ENCODE data around the gene PDXK. TPM values are rescaled to one million over a fixed set of nuclear protein-coding genes. Genes with fewer than 3 reads are reported as not detected.

PDXK gene
- total and polyA plus RNA-seq, 7 experiments from 2014 or later, result 27.8 to 103 (median 74.2) TPM

- peaks cover 30 to 68% (median 41%) of the 10 kb centered on the region in 5 donors for H3K36me3 Mint-ChIP-seq
- CTCF ChIA-PET, result interaction anchor here (0.6 kb wide), 1 partner anchor 663 kb away, joined by 3 read pairs; no protein-coding TSS in a partner anchor
- H3K27ac ChIP-seq (ENCODE audit: low read depth, low read length), result no peak overlapping the region
- POLR2A ChIA-PET, result no interaction called here
- H3K27me3 ChIP-seq (ENCODE audit: control insufficient read depth in 2 of 2, insufficient read depth in 2 of 2, low read length in 2 of 2), result no peaks in the 10 kb centered on the region
- H3K27me3 Mint-ChIP-seq, result no peaks in the 10 kb centered on the region
- H3K4me3 Mint-ChIP-seq, result no peak overlapping the region
- intact Hi-C loops (cut with micrococcal nuclease), result no loop called here
- peaks cover 0 to 1% (median 0%) of the 10 kb centered on the region in 11 donors for H3K9me3 Mint-ChIP-seq
- H3K36me3 ChIP-seq (ENCODE audit: control insufficient read depth in 2 of 3, insufficient read depth in 3 of 3, low read length in 3 of 3), result peaks cover 20 to 83% (median 33%) of the 10 kb centered on the region in 3 experiments
- H3K27ac Mint-ChIP-seq, result no peak overlapping the region
- no peaks in the 10 kb centered on the region for H3K9me3 ChIP-seq (ENCODE audit: control insufficient read depth in 2 of 3, low read length in 3 of 3)
- no peaks in the 10 kb centered on the region for H3K4me1 ChIP-seq (ENCODE audit: control insufficient read depth in 2 of 2, insufficient read depth in 2 of 2, low read length in 2 of 2)
- DNase-seq, result no peak
- no peak for ATAC-seq
- H3K4me3 ChIP-seq (ENCODE audit: low read length), result no peak overlapping the region
- H3K4me1 Mint-ChIP-seq, result peaks cover 6 to 22% (median 11%) of the 10 kb centered on the region in 7 donors
Measured at GRCh38 chr21:43681650-43682049, 37.3 kb upstream of the PDXK start.

DNA sequence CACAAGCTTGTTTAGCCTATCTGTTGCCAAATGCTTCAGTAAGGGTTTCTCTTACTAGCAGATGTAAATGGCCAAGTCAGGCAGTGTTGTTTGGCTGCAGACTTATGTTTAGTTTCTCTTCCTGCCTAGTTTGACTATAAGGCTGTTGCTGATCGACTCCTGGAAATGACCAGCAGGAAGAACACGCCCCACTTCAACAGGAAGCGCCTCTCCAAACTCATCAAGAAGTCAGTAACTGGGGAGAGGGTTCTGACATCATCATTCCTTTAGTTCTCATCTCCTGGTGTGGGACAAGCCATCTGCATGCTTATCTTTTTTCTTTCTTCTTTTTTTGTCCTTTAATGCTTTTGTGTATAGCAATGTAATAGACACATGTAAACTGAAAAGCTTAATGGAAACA, 34.5 kb upstream of the PDXK start:
- no peaks in the 10 kb centered on the region for H3K27me3 ChIP-seq (ENCODE audit: control insufficient read depth in 2 of 2, insufficient read depth in 2 of 2, low read length in 2 of 2)
- DNase-seq, result no peak
- intact Hi-C loops (cut with micrococcal nuclease), result no loop called here
- H3K4me1 Mint-ChIP-seq, result peaks cover 4 to 22% (median 6%) of the 10 kb centered on the region in 7 donors
- H3K27me3 Mint-ChIP-seq, result no peaks in the 10 kb centered on the region
- H3K9me3 ChIP-seq (ENCODE audit: control insufficient read depth in 2 of 3, low read length in 3 of 3), result no peaks in the 10 kb centered on the region
- H3K4me3 Mint-ChIP-seq, result peak overlapping the region in 1 of 10 donors; percentile 40
- H3K27ac Mint-ChIP-seq, result peak overlapping the region in 3 of 9 donors; percentile 29 to 82 (median 63)
- peaks cover 30 to 85% (median 46%) of the 10 kb centered on the region in 3 experiments for H3K36me3 ChIP-seq (ENCODE audit: control insufficient read depth in 2 of 3, insufficient read depth in 3 of 3, low read length in 3 of 3)
- no peak overlapping the region for H3K4me3 ChIP-seq (ENCODE audit: low read length)
- H3K4me1 ChIP-seq (ENCODE audit: control insufficient read depth in 2 of 2, insufficient read depth in 2 of 2, low read length in 2 of 2), result no peaks in the 10 kb centered on the region
- no peak for ATAC-seq
- H3K36me3 Mint-ChIP-seq, result peaks cover 21 to 52% (median 34%) of the 10 kb centered on the region in 5 donors
- POLR2A ChIA-PET, result no interaction called here
- CTCF ChIA-PET, result no interaction called here
- peaks cover 0 to 1% (median 0%) of the 10 kb centered on the region in 11 donors for H3K9me3 Mint-ChIP-seq
- no peak overlapping the region for H3K27ac ChIP-seq (ENCODE audit: low read depth, low read length)

DNA sequence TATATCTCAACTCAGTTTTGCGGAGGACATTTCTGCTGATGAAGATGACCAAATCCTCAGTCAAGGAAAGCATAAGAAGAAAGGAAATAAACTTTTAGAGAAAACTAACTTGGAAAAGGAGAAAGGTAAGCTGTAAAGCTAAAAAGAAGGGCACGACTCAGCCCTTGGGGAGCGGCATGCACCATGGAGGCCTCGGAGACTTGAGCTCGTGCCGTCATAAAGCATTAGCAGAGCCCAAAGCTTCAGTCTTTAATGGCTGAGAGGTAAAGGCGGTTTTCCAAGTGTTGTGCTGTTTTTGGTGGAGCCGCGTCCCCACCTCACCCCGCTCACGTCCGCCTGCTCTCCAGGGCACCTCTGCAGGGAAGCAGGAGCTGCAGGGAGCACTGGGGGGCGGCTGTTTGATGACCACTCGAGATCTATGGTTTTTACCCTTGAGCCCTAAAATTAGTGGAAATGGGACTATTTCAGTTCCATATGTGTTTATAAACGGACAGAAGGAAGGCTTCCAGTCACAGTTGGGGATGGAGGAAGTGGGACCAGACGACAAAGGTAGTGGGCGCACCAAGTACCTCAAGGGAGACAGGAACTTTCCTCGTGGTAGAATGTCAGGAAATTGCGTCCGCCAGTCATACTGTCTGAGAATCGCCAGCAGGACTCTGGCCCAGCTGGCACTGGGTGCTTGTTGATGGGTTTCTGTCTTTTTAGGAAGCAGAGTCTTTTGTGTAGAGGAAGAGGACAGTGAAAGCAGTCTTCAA, 31.9 kb upstream of the PDXK start:
- Histone ChIP-seq H3K36me3 (ENCODE audit: control insufficient read depth in 2 of 3, insufficient read depth in 3 of 3, low read length in 3 of 3) (peaks cover 30 to 96% (median 61%) of the 10 kb centered on the region in 3 experiments), H3K27me3 (ENCODE audit: control insufficient read depth in 2 of 2, insufficient read depth in 2 of 2, low read length in 2 of 2) (no peaks in the 10 kb centered on the region), H3K4me1 (ENCODE audit: control insufficient read depth in 2 of 2, insufficient read depth in 2 of 2, low read length in 2 of 2) (no peaks in the 10 kb centered on the region), H3K4me3 (ENCODE audit: low read length) (no peak overlapping the region), H3K9me3 (ENCODE audit: control insufficient read depth in 2 of 3, low read length in 3 of 3) (no peaks in the 10 kb centered on the region), H3K27ac (ENCODE audit: low read depth, low read length) (no peak overlapping the region)
- Mint-ChIP-seq H3K36me3 (peaks cover 20 to 49% (median 31%) of the 10 kb centered on the region in 5 donors), H3K4me3 (no peak overlapping the region), H3K9me3 (no peaks in the 10 kb centered on the region), H3K27ac (peak overlapping the region in 4 of 9 donors; percentile 28 to 57 (median 46)), H3K27me3 (no peaks in the 10 kb centered on the region), H3K4me1 (peaks cover 0 to 17% (median 0%) of the 10 kb centered on the region in 7 donors)
- DNase-seq (no peak), ATAC-seq (no peak)
- intact Hi-C loops (cut with micrococcal nuclease), result no loop called here
- ChIA-PET POLR2A (no interaction called here), CTCF (no interaction called here)

DNA sequence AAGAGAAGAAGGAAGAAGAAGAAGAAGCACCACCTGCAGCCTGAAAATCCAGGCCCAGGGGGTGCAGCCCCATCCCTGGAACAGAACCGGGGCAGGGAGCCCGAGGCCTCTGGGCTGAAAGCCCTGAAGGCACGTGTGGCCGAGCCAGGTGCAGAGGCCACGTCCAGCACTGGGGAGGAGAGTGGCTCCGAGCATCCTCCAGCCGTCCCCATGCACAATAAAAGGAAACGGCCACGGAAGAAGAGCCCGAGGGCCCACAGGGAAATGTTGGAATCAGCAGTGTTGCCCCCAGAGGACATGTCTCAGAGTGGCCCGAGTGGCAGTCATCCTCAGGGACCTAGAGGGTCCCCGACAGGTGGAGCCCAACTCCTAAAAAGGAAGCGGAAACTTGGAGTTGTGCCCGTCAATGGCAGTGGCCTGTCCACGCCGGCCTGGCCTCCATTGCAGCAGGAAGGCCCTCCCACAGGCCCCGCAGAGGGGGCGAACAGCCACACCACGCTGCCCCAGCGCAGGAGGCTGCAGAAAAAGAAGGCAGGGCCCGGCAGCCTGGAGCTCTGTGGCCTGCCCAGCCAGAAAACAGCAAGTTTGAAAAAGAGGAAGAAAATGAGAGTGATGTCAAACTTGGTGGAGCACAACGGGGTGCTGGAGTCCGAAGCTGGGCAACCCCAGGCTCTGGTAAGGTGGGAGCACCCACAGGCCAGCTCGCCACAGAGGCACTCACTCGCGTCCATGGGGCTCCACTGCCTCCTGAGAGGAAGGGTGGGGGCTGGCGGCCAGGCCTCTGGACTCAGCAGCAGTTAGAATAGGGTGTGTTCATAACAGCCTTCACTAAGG, 31.1 kb upstream of the PDXK start:
- CTCF ChIA-PET, result no interaction called here
- peak overlapping the region in 3 of 9 donors; percentile 28 to 54 (median 39) for H3K27ac Mint-ChIP-seq
- H3K4me3 Mint-ChIP-seq, result no peak overlapping the region
- POLR2A ChIA-PET, result no interaction called here
- no peak overlapping the region for H3K27ac ChIP-seq (ENCODE audit: low read depth, low read length)
- H3K4me1 ChIP-seq (ENCODE audit: control insufficient read depth in 2 of 2, insufficient read depth in 2 of 2, low read length in 2 of 2), result no peaks in the 10 kb centered on the region
- no peaks in the 10 kb centered on the region for H3K9me3 Mint-ChIP-seq
- H3K4me1 Mint-ChIP-seq, result peaks cover 0 to 17% (median 0%) of the 10 kb centered on the region in 7 donors
- intact Hi-C loops (cut with micrococcal nuclease), result no loop called here
- peaks cover 30 to 96% (median 64%) of the 10 kb centered on the region in 3 experiments for H3K36me3 ChIP-seq (ENCODE audit: control insufficient read depth in 2 of 3, insufficient read depth in 3 of 3, low read length in 3 of 3)
- no peaks in the 10 kb centered on the region for H3K27me3 ChIP-seq (ENCODE audit: control insufficient read depth in 2 of 2, insufficient read depth in 2 of 2, low read length in 2 of 2)
- H3K4me3 ChIP-seq (ENCODE audit: low read length), result no peak overlapping the region
- H3K36me3 Mint-ChIP-seq, result peaks cover 17 to 48% (median 29%) of the 10 kb centered on the region in 5 donors
- no peak for ATAC-seq
- no peak for DNase-seq
- no peaks in the 10 kb centered on the region for H3K27me3 Mint-ChIP-seq
- H3K9me3 ChIP-seq (ENCODE audit: control insufficient read depth in 2 of 3, low read length in 3 of 3), result no peaks in the 10 kb centered on the region

- ChIA-PET POLR2A (no interaction called here), CTCF (no interaction called here)
- no peak for DNase-seq
- no peak overlapping the region for H3K27ac ChIP-seq (ENCODE audit: low read depth, low read length)
- H3K4me3 ChIP-seq (ENCODE audit: low read length), result no peak overlapping the region
- Mint-ChIP-seq H3K4me1 (peaks cover 0 to 14% (median 0%) of the 10 kb centered on the region in 7 donors), H3K36me3 (peaks cover 17 to 50% (median 33%) of the 10 kb centered on the region in 5 donors), H3K27ac (no peak overlapping the region), H3K4me3 (no peak overlapping the region), H3K27me3 (no peaks in the 10 kb centered on the region), H3K9me3 (no peaks in the 10 kb centered on the region)
- no peak for ATAC-seq
- intact Hi-C loops (cut with micrococcal nuclease), result no loop called here
- H3K9me3 ChIP-seq (ENCODE audit: control insufficient read depth in 2 of 3, low read length in 3 of 3), result no peaks in the 10 kb centered on the region
- H3K27me3 ChIP-seq (ENCODE audit: control insufficient read depth in 2 of 2, insufficient read depth in 2 of 2, low read length in 2 of 2), result no peaks in the 10 kb centered on the region
- H3K4me1 ChIP-seq (ENCODE audit: control insufficient read depth in 2 of 2, insufficient read depth in 2 of 2, low read length in 2 of 2), result no peaks in the 10 kb centered on the region
- H3K36me3 ChIP-seq (ENCODE audit: control insufficient read depth in 2 of 3, insufficient read depth in 3 of 3, low read length in 3 of 3), result peaks cover 30 to 97% (median 69%) of the 10 kb centered on the region in 3 experiments
Measured at GRCh38 chr21:43688906-43689305, 30.0 kb upstream of the PDXK start.

- DNase-seq, result no peak
- no peak overlapping the region for H3K4me3 Mint-ChIP-seq
- Histone ChIP-seq H3K9me3 (ENCODE audit: control insufficient read depth in 2 of 3, low read length in 3 of 3) (no peaks in the 10 kb centered on the region), H3K27me3 (ENCODE audit: control insufficient read depth in 2 of 2, insufficient read depth in 2 of 2, low read length in 2 of 2) (no peaks in the 10 kb centered on the region), H3K4me3 (ENCODE audit: low read length) (no peak overlapping the region), H3K36me3 (ENCODE audit: control insufficient read depth in 2 of 3, insufficient read depth in 3 of 3, low read length in 3 of 3) (peaks cover 30 to 98% (median 65%) of the 10 kb centered on the region in 3 experiments), H3K27ac (ENCODE audit: low read depth, low read length) (no peak overlapping the region), H3K4me1 (ENCODE audit: control insufficient read depth in 2 of 2, insufficient read depth in 2 of 2, low read length in 2 of 2) (no peaks in the 10 kb centered on the region)
- no peak for ATAC-seq
- intact Hi-C loops (cut with micrococcal nuclease), result no loop called here
- ChIA-PET POLR2A (no interaction called here), CTCF (no interaction called here)
- peaks cover 0 to 7% (median 0%) of the 10 kb centered on the region in 7 donors for H3K4me1 Mint-ChIP-seq
- H3K9me3 Mint-ChIP-seq, result no peaks in the 10 kb centered on the region
- no peaks in the 10 kb centered on the region for H3K27me3 Mint-ChIP-seq
- H3K27ac Mint-ChIP-seq, result no peak overlapping the region
- peaks cover 17 to 49% (median 27%) of the 10 kb centered on the region in 5 donors for H3K36me3 Mint-ChIP-seq
Measured at GRCh38 chr21:43689556-43690337, 29.2 kb upstream of the PDXK start.

All from naive thymus-derived CD4-positive, alpha-beta T cell (primary cell).